H7 (cell line): ENCODE results near the gene TUT4. TPM values are rescaled to one million over a fixed set of nuclear protein-coding genes. Genes with fewer than 3 reads are reported as not detected.

Experiments
- DNase-seq: peaks from one replicate; pipeline ENCODE4 v3.0.0; 2012
- H3K27me3 ChIP-seq: 2 replicates; pipeline ENCODE4 v1.6.0; 2011; ENCODE audit warnings: mild to moderate bottlenecking, low read length; ENCODE audit not compliant: control insufficient read depth, insufficient read depth
- H3K36me3 ChIP-seq: replicated peaks from 2 replicates; pipeline ENCODE4 v1.5.1; 2011; ENCODE audit warnings: low read length; ENCODE audit not compliant: control insufficient read depth, insufficient read depth
- H3K4me3 ChIP-seq: 2 replicates; pipeline ENCODE4 v1.5.1; 2011; ENCODE audit warnings: low read depth, mild to moderate bottlenecking, control low read depth, low read length, moderate library complexity; ENCODE audit not compliant: insufficient read depth
- total RNA-seq: library from RNA; depleted of rRNA; stranded (reverse); fragments of >200 nt; shearing (Covaris generic); gene quantifications from 2 replicates; pipeline ENCODE4 v1.2.3, GENCODE V29; 2014

Gene TUT4
- total RNA-seq, 1 experiment from 2014 or later: 52.4 TPM

GRCh38 chr1:52439976-52440375, 112.9 kb downstream of the TUT4 start:
- H3K27me3 ChIP-seq: no peaks in the 10 kb centered on the region
- no peak for DNase-seq
- H3K36me3 ChIP-seq: no peaks in the 10 kb centered on the region; the same call in none of the 2 replicates
- no peak overlapping the region for H3K4me3 ChIP-seq

GRCh38 chr1:52436817-52437216, 116.1 kb downstream of the TUT4 start:
- no peaks in the 10 kb centered on the region; the same call in 1 of the 2 replicates for H3K36me3 ChIP-seq
- DNase-seq: no peak
- H3K27me3 ChIP-seq: no peaks in the 10 kb centered on the region

GRCh38 chr1:52435650-52436049, 117.2 kb downstream of the TUT4 start:
- H3K4me3 ChIP-seq: no peak overlapping the region
- no peaks in the 10 kb centered on the region for H3K27me3 ChIP-seq
- peaks cover 5% of the 10 kb centered on the region for H3K36me3 ChIP-seq
- no peak for DNase-seq

More at GRCh38 chr1:52436817-52437216, 116.1 kb downstream of the TUT4 start:
- H3K4me3 ChIP-seq: no peak overlapping the region

DNA sequence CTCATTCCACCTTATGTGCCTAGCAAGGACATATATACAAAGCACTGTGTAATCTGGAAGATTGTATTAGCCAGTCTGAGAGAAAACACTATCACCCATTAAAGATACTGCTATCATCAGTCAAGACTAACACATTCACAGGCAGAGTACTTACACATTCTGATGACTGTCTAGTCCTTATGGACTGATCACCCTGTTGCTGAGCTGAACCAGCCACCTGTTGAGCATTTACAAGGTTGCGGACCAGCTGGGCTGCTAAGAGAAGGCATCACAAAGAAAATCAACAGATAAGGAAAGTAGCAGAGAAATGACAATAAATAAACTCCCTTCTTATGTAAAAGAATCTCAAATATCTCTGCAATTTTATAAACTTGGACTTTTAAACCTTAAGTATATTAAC, 117.7 kb downstream of the TUT4 start:
- H3K27me3 ChIP-seq: no peaks in the 10 kb centered on the region
- DNase-seq: no peak
- H3K36me3 ChIP-seq: peaks cover 5% of the 10 kb centered on the region
- no peak overlapping the region for H3K4me3 ChIP-seq

DNA sequence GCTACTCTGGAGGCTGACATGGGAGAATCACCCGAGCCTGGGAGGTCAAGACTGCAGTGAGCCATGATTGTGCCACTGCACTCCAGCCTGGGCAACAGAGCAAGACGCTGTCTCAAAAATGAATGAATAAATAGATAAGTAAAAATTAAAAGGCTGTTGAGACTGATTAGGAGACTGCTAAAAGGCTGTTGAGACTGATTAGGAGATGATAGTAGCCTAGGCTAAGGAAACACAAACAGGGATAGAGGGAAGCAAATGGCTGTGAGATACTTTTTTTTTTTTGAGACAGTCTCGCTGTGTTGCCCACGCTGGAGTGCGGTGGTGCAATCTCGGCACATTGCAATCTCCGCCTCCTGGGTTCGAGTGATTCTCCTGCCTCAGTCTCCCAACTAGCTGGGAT, 120.1 kb downstream of the TUT4 start:
- H3K27me3 ChIP-seq: no peaks in the 10 kb centered on the region
- no peak overlapping the region for H3K4me3 ChIP-seq
- DNase-seq: no peak
- peaks cover 5% of the 10 kb centered on the region for H3K36me3 ChIP-seq

GRCh38 chr1:52427152-52427551, 125.7 kb downstream of the TUT4 start:
- no peaks in the 10 kb centered on the region for H3K27me3 ChIP-seq
- no peak overlapping the region for H3K4me3 ChIP-seq
- DNase-seq: no peak
- H3K36me3 ChIP-seq: peaks cover 6% of the 10 kb centered on the region

DNA sequence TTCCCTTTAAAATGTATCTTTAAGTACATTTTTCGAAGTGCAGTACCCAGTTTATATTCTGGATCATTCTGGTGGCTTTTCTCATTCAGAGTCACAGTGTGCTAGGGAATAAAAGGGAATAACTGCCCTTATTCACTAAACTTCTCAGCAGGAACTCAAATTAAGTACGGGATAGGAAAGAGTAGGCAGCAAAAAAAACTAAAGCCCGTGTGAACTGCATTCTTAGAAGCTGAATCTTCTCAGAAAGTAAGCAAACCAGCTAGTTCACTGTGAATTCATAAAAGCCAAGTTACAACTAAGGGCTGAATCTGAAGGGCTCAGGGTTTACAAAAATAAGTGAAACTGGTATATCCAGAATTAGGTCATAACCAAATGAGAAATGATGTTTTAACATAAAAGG, 126.5 kb downstream of the TUT4 start:
- Histone ChIP-seq H3K27me3 (no peaks in the 10 kb centered on the region), H3K4me3 (no peak overlapping the region), H3K36me3 (peaks cover 6% of the 10 kb centered on the region)
- no peak for DNase-seq

DNA sequence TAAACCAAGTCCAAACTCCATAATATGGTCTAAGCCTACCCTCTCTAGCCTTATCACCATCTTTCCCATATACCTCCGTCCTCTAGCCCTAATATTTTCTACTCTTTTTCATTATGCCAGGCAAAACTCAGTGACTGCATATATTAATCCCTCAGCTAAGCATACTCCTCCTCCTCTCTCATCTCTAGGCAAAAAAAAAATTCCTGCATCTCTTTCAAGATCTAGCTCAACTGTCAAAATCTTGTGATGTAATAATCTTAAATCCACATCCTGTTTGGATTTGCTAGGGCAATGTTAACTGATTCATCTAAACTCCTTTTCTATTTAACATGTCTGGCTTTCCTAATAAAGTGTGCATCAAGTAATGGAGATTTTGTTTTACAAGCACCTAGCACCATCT, 128.1 kb downstream of the TUT4 start:
- Histone ChIP-seq H3K36me3 (peaks cover 3% of the 10 kb centered on the region), H3K4me3 (no peak overlapping the region), H3K27me3 (no peaks in the 10 kb centered on the region)
- DNase-seq: no peak

DNA sequence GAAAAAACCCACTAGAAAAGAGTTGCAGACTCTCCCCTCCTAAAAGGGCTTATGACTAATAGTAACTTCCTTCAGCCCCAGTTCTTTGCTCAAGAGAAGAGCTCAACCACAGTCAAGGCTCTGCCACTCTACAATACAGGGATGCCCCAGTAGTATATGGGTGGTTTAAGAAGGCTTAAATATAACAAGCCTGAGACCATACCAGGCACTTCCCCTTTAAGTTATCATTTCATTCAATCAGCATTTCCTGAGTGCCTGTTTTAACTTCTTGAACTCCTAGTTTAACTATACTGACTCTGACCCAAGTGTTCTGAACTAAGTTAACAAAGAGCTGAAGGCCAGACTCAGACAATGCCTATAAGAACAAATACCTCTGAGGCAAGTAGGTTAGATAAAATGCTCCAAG, 128.7 kb downstream of the TUT4 start:
- Histone ChIP-seq H3K36me3 (peaks cover 3% of the 10 kb centered on the region), H3K27me3 (no peaks in the 10 kb centered on the region), H3K4me3 (no peak overlapping the region)
- no peak for DNase-seq

DNA sequence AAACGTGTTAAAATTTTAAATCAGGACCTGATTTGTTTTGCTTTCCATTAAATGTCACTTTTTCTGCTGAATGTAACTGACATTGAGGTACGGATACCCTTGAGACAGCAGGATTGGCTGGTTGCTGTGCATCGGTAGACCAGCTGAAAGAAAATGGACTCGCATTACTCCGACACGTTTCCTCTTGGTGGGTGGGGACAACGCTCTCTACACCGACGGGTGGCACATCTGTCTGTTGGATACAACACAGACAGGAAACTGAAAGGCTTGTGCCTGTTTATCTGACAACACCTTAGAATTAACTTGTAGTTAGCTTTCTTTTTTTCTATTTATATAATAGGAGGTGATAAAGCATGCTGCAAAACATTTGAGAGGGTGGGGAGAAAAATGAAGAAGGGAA, 129.1 kb downstream of the TUT4 start:
- H3K36me3 ChIP-seq: peaks cover 3% of the 10 kb centered on the region
- DNase-seq: no peak

DNA sequence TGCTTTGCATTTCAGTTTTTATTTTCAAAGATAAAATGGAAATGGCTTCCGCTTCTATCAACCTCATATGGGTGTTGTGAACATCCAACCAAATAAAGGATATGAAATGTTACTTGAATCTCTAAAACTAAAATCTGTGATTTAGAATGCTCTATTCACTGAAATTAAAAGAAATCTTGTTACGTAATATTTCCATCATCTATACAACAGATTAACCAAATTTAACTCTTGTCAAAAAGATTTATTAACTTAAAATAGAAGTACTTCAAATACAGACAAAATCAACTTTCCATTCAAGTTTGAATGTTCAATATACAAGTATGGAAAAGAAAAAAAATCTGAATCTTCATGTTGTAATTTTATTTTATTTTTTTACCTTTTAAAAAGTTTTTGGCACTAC, 129.8 kb downstream of the TUT4 start:
- peaks cover 6% of the 10 kb centered on the region for H3K36me3 ChIP-seq
- no peak for DNase-seq
- no peak overlapping the region for H3K4me3 ChIP-seq
- no peaks in the 10 kb centered on the region for H3K27me3 ChIP-seq

More for the DNA sequence above, 129.1 kb downstream of the TUT4 start:
- Histone ChIP-seq H3K27me3 (no peaks in the 10 kb centered on the region), H3K4me3 (no peak overlapping the region)

- no peak for DNase-seq
- Histone ChIP-seq H3K27me3 (no peaks in the 10 kb centered on the region), H3K36me3 (peaks cover 13% of the 10 kb centered on the region), H3K4me3 (no peak overlapping the region)
These were observed 132.2 kb downstream of the TUT4 start for GRCh38 chr1:52420713-52421112.

- no peak for DNase-seq
- Histone ChIP-seq H3K36me3 (peaks cover 34% of the 10 kb centered on the region), H3K27me3 (no peaks in the 10 kb centered on the region), H3K4me3 (no peak overlapping the region)
These were observed 136.1 kb downstream of the TUT4 start for GRCh38 chr1:52416811-52417210.

GRCh38 chr1:52414942-52415341, 137.9 kb downstream of the TUT4 start:
- Histone ChIP-seq H3K4me3 (no peak overlapping the region), H3K27me3 (no peaks in the 10 kb centered on the region), H3K36me3 (peaks cover 43% of the 10 kb centered on the region)
- DNase-seq: no peak

- Histone ChIP-seq H3K27me3 (no peaks in the 10 kb centered on the region), H3K4me3 (no peak overlapping the region), H3K36me3 (peaks cover 51% of the 10 kb centered on the region)
- no peak for DNase-seq
These were observed 139.4 kb downstream of the TUT4 start for GRCh38 chr1:52413410-52413989.

DNA sequence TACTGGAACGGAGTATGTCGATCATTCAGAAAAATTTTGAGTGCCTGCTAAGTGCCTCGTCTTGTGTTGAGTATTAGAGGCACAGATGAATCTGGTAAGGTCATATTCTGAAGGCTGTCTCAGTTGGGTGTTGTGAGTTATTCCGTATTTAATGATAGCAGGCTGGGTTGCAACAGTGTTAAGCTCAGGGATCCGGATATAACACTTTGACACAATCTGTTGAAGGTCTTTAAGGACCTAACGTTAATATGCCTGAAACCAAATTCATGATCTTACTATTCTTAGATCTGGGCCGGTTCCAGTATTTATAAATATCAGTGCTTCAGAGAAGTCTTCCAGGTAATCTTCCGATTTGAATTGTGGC, 147.9 kb downstream of the TUT4 start:
- peaks cover 27% of the 10 kb centered on the region for H3K36me3 ChIP-seq

More for the DNA sequence above, 147.9 kb downstream of the TUT4 start:
- peak overlapping the region; percentile 94 for H3K4me3 ChIP-seq
- DNase-seq: no peak
- no peaks in the 10 kb centered on the region for H3K27me3 ChIP-seq
